ENCODE results near the gene SPO11.

DNA sequence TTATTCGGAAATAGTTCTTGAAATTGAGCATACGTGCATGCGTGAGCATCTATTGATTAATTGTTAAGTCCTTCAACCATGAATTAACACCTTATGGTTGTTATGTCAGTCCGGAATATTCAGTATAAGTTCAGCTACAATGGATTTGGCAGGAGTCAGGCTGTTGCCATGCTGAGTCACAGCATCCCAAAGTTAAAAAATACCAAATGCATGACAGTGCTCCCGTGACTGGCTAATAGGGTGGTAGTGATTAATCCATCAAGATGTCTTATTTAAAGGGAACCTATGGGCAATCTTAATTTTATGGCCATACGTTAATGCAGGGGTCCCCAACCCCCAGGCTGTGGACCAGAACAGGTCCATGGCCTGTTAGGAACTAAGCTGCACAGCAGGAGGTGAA is 31.9 kb downstream of the SPO11 start:
- TF ChIP-seq, protein P1, sequence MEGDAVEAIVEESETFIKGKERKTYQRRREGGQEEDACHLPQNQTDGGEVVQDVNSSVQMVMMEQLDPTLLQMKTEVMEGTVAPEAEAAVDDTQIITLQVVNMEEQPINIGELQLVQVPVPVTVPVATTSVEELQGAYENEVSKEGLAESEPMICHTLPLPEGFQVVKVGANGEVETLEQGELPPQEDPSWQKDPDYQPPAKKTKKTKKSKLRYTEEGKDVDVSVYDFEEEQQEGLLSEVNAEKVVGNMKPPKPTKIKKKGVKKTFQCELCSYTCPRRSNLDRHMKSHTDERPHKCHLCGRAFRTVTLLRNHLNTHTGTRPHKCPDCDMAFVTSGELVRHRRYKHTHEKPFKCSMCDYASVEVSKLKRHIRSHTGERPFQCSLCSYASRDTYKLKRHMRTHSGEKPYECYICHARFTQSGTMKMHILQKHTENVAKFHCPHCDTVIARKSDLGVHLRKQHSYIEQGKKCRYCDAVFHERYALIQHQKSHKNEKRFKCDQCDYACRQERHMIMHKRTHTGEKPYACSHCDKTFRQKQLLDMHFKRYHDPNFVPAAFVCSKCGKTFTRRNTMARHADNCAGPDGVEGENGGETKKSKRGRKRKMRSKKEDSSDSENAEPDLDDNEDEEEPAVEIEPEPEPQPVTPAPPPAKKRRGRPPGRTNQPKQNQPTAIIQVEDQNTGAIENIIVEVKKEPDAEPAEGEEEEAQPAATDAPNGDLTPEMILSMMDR (IDR thresholded peaks at IDR 0.05): no peak
- TF ChIP-seq POLR2A (IDR thresholded peaks at IDR 0.05): no peak

Data from lower leg skin (tissue), 3 donors.